Peyer's patch (tissue), 4 donors: ENCODE results near the gene USH1G. TPM values are rescaled to one million over a fixed set of nuclear protein-coding genes. Genes with fewer than 3 reads are reported as not detected.
A peak's percentile ranks its signal among the peaks of the same experiment; 100 is the strongest.
"Not testable (repeated sequence)": the region's sequence is repeated elsewhere in the genome, so short reads cannot be mapped to it uniquely, and the experiment has no call there.

Experiments used
- DNase-seq, 3 donors: peaks; one replicate each; pipeline ENCODE4 v3.0.0-alpha.2; 2017 to 2019
- H3K27ac ChIP-seq, 4 donors: fragments of 200-600 bp; sonication (generic); one replicate each; pipeline ENCODE4 v1.5.1; 2016 to 2019
- H3K27me3 ChIP-seq, 2 donors: fragments of 200-600 bp; sonication (generic); one replicate each; pipeline ENCODE4 v1.5.1; 2019
- H3K36me3 ChIP-seq, 3 donors: fragments of 200-600 bp; sonication (generic); one replicate each; pipeline ENCODE4 v1.5.1; 2016 to 2019
- H3K4me1 ChIP-seq, 4 donors: fragments of 200-600 bp; sonication (generic); one replicate each; pipeline ENCODE4 v1.5.1; 2016 to 2019
- H3K4me3 ChIP-seq, 4 donors: fragments of 200-600 bp; sonication (generic); 1 replicate in 3 of 4; 2 replicates in 1 of 4; pipeline ENCODE4 v1.5.1; 2016 to 2019; ENCODE audit warnings: mild to moderate bottlenecking in 1 of 4
- H3K9me3 ChIP-seq, 4 donors: fragments of 200-600 bp; sonication (generic); one replicate each; pipeline ENCODE4 v1.5.1; 2016 to 2019; ENCODE audit warnings: mild to moderate bottlenecking in 1 of 4
- POLR2A ChIP-seq, 2 donors: fragments of 450-650 bp; IDR thresholded peaks; one replicate each; pipeline ENCODE4 v1.5.1; 2017; ENCODE audit warnings: antibody characterized with exemption in 2 of 2, mild to moderate bottlenecking in 2 of 2, moderate library complexity in 2 of 2
- total RNA-seq, 4 donors: library from RNA; depleted of rRNA; stranded (reverse); fragments of >200 nt; gene quantifications; one replicate each; pipeline ENCODE4 v1.1.0, GENCODE V29; 2016
- TF ChIP-seq, protein P1 (sequence below), 6 experiments: fragments of 450-650 bp in 4 of 6; fragments of 200-600 bp in 2 of 6; sonication (generic) in 1 of 6; IDR thresholded peaks; one replicate each; pipeline ENCODE4 v1.5.1; 2017 to 2019; ENCODE audit warnings: antibody characterized with exemption in 6 of 6, mild to moderate bottlenecking in 3 of 6, moderate library complexity in 1 of 6

The USH1G gene
- total RNA-seq, 4 donors from 2014 or later, result 1.6 to 3.7 (median 2.3) TPM; not detected in 1

DNA sequence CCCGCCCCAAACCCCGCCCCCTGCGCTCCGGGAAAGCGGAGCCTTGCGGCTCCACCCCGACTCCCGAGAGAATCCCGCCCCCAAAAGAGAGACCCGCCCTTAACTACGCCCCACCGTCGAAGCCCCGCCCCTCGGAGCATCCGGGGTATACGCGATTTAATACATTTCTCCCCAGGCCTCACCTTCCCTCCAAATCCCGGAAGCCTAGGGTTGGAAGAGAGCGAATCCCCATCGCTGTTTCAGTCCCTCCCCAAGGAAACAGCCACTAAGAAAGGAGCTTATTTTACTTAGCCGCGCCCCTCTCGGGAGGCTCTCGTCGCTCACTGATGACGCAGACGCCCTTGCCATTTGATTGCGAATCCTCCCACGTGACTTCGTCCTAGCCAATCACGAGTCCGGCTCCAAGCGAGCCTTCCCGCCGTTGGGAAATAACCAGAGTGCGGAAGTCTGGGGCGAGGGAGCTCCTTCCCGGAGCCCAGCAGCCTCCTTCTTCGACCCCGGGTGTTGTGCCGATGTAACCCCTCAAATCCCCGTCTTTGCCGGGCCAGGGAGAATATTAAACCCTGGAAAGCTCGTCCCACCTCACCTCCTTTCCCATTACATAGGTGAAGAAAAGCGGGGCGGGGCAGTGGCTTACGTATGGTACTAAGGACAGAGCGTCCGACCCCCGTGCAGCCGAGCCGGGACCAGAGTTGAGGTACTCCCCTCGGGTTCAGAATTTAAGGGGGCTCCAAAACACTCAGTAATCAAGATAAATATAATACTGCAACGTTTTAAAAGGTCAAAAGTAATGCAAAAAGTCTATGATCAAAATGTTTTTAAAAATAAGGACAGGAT lies 49.8 kb downstream of the USH1G start:
- DNase-seq, result peak; percentile 99 to 100 (median 100)
- Histone ChIP-seq H3K36me3 (no peaks in the 10 kb centered on the region), H3K4me3 (peak overlapping the region; percentile 70 to 79 (median 74)), H3K9me3 (no peaks in the 10 kb centered on the region), H3K27ac (peak overlapping the region; percentile 85 to 97 (median 90)), H3K4me1 (peaks cover 3 to 23% (median 6%) of the 10 kb centered on the region in 4 donors), H3K27me3 (no peaks in the 10 kb centered on the region)
- TF ChIP-seq POLR2A (IDR thresholded peaks at IDR 0.05), result peak; percentile 98
- TF ChIP-seq, protein P1, sequence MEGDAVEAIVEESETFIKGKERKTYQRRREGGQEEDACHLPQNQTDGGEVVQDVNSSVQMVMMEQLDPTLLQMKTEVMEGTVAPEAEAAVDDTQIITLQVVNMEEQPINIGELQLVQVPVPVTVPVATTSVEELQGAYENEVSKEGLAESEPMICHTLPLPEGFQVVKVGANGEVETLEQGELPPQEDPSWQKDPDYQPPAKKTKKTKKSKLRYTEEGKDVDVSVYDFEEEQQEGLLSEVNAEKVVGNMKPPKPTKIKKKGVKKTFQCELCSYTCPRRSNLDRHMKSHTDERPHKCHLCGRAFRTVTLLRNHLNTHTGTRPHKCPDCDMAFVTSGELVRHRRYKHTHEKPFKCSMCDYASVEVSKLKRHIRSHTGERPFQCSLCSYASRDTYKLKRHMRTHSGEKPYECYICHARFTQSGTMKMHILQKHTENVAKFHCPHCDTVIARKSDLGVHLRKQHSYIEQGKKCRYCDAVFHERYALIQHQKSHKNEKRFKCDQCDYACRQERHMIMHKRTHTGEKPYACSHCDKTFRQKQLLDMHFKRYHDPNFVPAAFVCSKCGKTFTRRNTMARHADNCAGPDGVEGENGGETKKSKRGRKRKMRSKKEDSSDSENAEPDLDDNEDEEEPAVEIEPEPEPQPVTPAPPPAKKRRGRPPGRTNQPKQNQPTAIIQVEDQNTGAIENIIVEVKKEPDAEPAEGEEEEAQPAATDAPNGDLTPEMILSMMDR (IDR thresholded peaks at IDR 0.05), result peak in 2 of 6 experiments; percentile 3 to 13

DNA sequence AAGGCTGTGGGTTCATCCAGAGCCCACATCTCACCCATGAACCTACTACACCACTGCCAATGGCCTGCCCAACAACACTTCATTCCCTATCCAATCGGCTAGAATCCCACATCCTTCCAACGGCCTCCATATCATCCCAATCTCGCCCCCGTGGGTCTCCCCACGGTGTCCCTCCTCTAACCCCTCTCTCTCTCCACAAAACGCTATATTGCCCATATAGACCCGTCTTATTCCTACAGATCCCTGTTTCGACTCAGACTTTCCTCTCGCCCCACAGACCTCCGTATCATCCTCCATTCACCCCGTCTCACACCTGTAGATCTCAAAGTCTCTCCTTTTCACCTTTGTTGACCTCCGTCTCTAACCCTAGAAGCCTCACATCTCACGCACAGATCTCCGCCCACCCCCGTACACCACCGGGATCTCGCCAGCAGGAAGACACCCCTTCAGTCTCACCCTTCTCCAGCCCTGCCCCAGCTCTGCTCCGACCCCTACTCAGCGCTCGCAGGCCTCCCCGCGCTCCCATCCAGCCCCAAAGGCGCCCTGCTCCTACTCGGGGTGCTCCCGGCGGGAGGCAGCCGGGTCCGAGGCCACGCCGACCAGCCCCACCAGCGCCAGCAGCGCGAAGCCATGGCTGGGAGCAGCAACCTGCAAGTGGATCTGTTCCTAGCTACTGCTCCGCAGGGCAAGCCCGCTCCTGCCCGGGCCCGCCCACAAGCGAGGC lies 50.6 kb downstream of the USH1G start, which contains the start of gene FDXR:
FDXR (minus strand) TSS at position 682 of the 724 bp plus-strand sequence; CDS start at position 632, 50 bp downstream.
- Histone ChIP-seq H3K27ac (peak within 1 kb of the TSS; percentile 85 to 97 (median 90)), H3K4me3 (peak within 1 kb of the TSS; percentile 70 to 79 (median 74)), H3K27me3 (no peaks in the 10 kb centered on the region), H3K36me3 (no peaks in the 10 kb centered on the region), H3K4me1 (peaks cover 3 to 17% (median 6%) of the 10 kb centered on the region in 4 donors), H3K9me3 (no peaks in the 10 kb centered on the region)
- peak in 2 of 3 donors; percentile 23 to 99 for DNase-seq
- TF ChIP-seq, protein P1 (IDR thresholded peaks at IDR 0.05), result no peak
- peak; percentile 77 to 90 for TF ChIP-seq POLR2A (IDR thresholded peaks at IDR 0.05)

- no peak overlapping the region for H3K27ac ChIP-seq
- DNase-seq, result no peak
- no peaks in the 10 kb centered on the region for H3K27me3 ChIP-seq
- no peaks in the 10 kb centered on the region for H3K36me3 ChIP-seq
- no peak overlapping the region for H3K4me3 ChIP-seq
- H3K4me1 ChIP-seq, result peaks cover 3 to 17% (median 6%) of the 10 kb centered on the region in 4 donors
- no peaks in the 10 kb centered on the region for H3K9me3 ChIP-seq
- TF ChIP-seq POLR2A (IDR thresholded peaks at IDR 0.05), result no peak
- TF ChIP-seq, protein P1 (IDR thresholded peaks at IDR 0.05), result no peak
Observed at GRCh38 chr17:74871356-74872076, 51.5 kb downstream of the USH1G start.

DNA sequence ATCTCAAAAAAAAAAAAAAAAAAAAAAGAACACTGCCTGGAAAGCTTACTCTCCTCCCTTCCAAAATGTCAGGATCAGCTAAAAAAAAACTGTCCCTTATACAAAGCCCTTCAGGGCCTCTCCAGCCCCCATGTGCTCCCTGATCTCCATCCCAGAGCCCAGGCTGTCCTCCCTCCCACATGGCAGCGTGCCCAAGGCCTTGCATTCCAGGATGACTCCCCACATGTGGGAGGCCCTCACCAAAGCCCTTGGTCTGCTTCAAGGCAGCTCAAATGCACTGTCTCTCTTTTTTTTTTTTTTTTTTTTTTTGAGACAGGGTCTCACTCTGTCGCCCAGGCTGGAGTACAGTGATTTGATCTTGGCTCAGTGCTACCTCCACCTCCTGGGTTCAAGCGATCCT lies 52.5 kb downstream of the USH1G start:
- no peak for DNase-seq
- Histone ChIP-seq H3K4me3 (no peak overlapping the region), H3K9me3 (no peaks in the 10 kb centered on the region), H3K27me3 (no peaks in the 10 kb centered on the region), H3K4me1 (peaks cover 3 to 17% (median 6%) of the 10 kb centered on the region in 4 donors), H3K36me3 (no peaks in the 10 kb centered on the region), H3K27ac (no peak overlapping the region)
- TF ChIP-seq, protein P1 (IDR thresholded peaks at IDR 0.05), result no peak
- TF ChIP-seq POLR2A (IDR thresholded peaks at IDR 0.05), result no peak

GRCh38 chr17:74870028-74870427 lies 53.0 kb downstream of the USH1G start:
- H3K27me3 ChIP-seq, H3K4me3 ChIP-seq, H3K27ac ChIP-seq, H3K9me3 ChIP-seq, H3K36me3 ChIP-seq, DNase-seq: not testable (repeated sequence)
- H3K4me1 ChIP-seq, result peaks cover 3 to 17% (median 6%) of the 10 kb centered on the region in 4 donors
